A549 (cell line): Measurements from ENCODE around the gene FRMD1.

Experiments
- CHD2 ChIP-seq: fragments of 150-350 bp; IDR thresholded peaks from 2 replicates; pipeline ENCODE4 v1.6.1; 2014; ENCODE audit warnings: low read length; ENCODE audit not compliant: partially characterized antibody
- EHMT2 ChIP-seq: fragments of 200-600 bp; sonication (generic); IDR thresholded peaks from 2 replicates; pipeline ENCODE4 v1.6.1; 2016; ENCODE audit warnings: antibody characterized with exemption, low read depth, mild to moderate bottlenecking, moderate library complexity
- MYC ChIP-seq: IDR thresholded peaks from 2 replicates; pipeline ENCODE4 v1.6.1; 2012; ENCODE audit warnings: mild to moderate bottlenecking, inconsistent platforms, low read length, improper control_type of control experiment, borderline replicate concordance

GRCh38 chr6:168033791-168034190, 45.2 kb downstream of the FRMD1 start:
- TF ChIP-seq CHD2 (no peak), EHMT2 (no peak), MYC (no peak)
